COLO668 (cell line): ENCODE data around the gene DEDD.
A peak's percentile ranks its signal among the peaks of the same experiment; 100 is the strongest.
"Not testable (repeated sequence)": the region's sequence is repeated elsewhere in the genome, so short reads cannot be mapped to it uniquely, and the experiment has no call there.

Experiments
- DNase-seq: peaks from one replicate; lab custom pipeline; 2025; ENCODE audit not compliant: unreplicated experiment; lab: John Stamatoyannopoulos, UW

Gene DEDD

GRCh38 chr1:161130266-161130665, 2.2 kb downstream of the DEDD start:
- DNase-seq: no peak

GRCh38 chr1:161128591-161129420, 3.7 kb downstream of the DEDD start:
- DNase-seq: no peak

DNA sequence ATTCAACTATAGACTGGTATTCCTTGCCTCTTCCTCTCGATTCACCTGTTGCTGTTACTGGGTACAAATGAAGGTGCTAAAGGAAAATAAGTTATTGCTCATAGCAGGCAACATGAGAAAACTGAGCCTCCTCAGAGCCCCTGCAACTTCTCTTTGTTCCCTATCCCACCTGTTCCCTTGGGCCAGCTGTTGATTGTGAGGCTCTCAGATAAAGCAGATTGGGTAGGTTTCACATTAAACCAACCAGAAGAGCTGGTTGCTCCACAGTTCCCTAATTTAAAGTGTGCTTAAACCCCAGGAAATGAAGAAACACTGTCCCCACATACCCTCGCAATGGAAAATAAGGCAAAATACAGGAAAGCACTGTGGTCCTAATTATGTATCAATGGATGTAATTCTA, 4.8 kb downstream of the DEDD start:
- DNase-seq: no peak

GRCh38 chr1:161122967-161123366, 9.5 kb downstream of the DEDD start:
- DNase-seq: no peak

DNA sequence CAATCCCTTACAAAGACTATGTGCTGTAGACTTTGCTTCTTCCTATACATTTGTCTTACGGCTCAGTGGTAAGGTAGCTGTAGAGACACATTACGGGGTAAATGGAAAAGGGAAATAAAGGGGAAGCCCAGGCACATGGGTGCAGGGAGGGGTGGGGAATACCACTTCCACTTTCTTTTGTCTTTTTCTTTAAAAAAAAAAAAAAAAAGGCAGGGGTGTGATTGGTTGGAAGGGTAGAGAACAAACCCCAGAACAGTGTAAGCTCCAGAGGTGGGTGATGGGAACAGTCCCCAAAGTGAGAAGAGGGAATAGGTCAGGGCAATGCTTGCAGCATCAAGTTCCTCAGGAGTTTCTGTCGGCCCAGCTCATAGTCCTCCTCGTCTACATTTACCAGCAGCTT, 10.6 kb downstream of the DEDD start:
- DNase-seq: no peak

DNA sequence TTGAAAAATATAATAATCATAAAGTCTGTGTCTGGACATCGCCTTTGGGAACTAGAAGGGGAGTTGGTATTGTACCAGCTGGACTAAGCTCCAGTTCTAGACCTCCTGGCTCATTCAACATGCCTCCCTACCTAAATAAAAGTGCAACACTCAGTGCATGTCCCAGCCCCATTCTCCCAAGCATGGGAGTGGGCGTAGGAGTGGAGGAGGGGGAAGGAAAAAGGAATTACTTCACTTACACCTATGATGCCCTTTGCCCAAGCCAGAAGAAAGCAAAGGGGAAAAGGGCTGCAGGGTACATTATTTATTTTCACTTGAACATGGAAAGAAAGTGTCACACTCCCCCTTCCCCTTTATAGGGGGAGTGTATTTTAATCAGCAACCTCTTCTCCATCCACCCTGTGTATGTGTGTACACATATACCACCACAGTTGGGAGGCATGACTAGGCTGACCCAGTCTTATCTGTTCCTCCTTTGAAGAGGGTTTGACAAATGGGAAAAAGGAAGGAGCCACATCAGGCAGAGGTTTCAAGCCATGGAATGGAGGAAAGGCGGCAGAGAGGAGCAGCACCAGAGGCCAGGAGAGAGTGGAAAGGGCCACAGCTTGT, 11.3 kb downstream of the DEDD start:
- no peak for DNase-seq

DNA sequence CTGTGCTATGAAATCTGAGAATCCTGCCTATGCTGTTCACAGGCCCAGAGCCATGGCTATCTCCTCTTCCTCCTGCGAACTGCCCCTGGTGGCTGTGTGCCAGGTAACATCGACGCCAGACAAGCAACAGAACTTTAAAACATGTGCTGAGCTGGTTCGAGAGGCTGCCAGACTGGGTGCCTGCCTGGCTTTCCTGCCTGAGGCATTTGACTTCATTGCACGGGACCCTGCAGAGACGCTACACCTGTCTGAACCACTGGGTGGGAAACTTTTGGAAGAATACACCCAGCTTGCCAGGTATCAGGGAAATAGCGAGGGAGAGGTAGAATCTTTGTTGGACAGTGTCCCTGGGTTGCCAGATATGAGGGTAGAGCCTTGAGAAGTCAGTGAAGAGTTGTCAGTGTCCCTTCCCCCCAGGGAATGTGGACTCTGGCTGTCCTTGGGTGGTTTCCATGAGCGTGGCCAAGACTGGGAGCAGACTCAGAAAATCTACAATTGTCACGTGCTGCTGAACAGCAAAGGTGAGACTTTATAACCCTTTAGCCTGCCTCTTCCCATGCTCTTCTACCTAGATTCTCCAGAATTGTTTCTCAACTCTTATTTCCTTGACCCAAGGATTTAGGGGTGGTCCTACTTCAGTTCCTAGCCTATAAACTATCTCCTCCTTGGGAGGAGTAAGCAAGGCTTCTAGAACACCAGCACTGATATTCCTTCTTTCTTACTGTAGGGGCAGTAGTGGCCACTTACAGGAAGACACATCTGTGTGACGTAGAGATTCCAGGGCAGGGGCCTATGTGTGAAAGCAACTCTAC, 13.2 kb downstream of the DEDD start:
- DNase-seq: peak; percentile 27

DNA sequence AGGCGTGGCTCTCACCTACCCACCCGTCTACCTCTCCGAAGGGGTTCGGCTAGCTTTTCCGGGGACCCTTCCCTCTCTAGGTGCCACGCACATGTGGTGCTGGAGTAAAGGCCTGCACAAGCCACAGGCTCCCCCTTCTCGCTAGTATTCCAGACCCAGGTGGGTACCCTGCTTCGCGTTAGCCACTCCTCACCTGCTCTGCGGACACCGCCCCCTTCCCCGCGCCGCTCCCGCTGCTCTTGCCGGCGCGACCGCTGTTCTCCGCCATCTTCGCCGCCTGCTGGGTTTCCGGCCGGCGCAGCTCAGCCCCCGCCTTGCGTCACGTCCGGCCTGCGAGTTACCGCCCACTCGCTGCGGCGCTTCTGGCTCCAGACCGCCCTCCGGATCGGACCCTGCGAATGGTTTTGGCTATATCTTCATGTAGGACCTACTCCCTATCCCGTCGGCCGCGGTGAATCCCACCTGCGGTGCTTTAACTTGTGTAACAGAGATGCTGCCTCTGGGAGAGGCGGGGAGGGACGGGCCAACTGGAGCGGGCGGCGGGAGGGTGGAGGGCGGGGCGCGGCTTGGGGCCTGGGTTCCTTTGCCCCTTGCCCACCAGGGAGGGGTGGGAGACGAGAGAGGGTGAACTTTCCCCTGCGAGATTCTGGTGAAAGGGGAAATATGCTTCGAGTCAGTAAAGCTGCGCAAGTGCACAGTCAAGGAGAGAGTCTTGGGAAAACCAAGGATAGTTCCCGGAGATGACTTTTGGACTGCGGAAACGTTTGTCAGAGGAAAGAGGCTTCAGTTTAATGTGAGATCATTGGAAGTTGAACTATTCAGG, 14.5 kb downstream of the DEDD start, which contains the start of the genes NIT1 and PFDN2:
TSS of gene NIT1 (plus strand) at position 347 of the 823 bp plus-strand sequence. CDS start at position 419, 72 bp downstream.
TSS of gene PFDN2 (minus strand) at position 279 of the 823 bp plus-strand sequence. CDS start at position 268, 11 bp downstream.
- DNase-seq: peak; percentile 90

DNA sequence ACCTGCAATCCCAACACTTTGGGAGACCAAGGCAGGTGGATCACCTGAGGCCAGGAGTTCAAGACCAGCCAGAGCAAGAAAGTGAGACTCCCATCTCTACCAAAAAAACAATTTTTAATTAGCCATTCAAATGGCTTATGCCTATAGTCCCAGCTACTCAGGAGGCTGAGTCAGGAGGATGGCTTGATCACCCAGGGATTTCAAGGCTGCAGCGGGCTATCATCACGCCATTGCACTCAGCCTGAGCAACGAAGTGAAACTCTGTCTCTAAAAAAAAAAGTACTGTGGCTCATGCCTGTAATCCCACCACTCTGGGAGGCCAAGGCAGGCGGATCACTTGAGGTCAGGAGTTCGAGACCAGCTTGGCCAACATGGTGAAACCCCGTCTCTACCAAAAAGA, 16.5 kb downstream of the DEDD start:
- not testable (repeated sequence) for DNase-seq

DNA sequence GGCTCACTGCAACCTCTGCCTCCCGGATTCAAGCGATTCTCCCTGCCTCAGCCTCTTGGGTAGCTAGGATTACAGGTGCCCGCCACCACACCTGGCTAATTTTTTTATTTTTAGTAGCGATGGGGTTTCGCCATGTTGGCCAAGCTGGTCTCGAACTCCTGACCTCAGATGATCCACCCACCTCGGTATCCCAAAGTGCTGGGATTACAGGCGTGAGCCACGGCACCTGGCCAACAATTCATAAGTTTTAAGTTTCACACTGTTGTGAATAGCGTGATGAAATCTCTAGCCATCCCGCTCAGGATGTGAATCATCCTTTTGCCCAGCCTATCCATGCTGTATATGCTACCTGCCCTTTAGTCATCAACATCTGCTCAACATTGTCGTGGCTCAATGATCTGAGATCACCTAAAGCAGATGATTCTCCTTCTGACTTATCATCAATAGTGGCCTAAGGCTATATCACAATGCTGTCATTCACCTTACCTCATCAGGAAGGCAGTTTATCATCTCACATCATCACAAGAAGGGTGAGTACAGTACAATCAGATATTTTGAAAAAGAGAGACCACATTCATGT, 17.2 kb downstream of the DEDD start:
- DNase-seq: peak; percentile 29

- no peak for DNase-seq
Observed at GRCh38 chr1:161114556-161114955, 17.9 kb downstream of the DEDD start.

- DNase-seq: no peak
Observed at GRCh38 chr1:161113915-161114314, 18.6 kb downstream of the DEDD start.

- DNase-seq: no peak
Observed at GRCh38 chr1:161111527-161111926, 20.9 kb downstream of the DEDD start.

- DNase-seq: no peak
Observed at GRCh38 chr1:161111117-161111516, 21.4 kb downstream of the DEDD start.

- DNase-seq: no peak
Observed at GRCh38 chr1:161106431-161106830, 26.0 kb downstream of the DEDD start.

GRCh38 chr1:161100556-161100955, 31.9 kb downstream of the DEDD start:
- DNase-seq: no peak

- no peak for DNase-seq
Observed at GRCh38 chr1:161099090-161099802, 33.2 kb downstream of the DEDD start.

DNA sequence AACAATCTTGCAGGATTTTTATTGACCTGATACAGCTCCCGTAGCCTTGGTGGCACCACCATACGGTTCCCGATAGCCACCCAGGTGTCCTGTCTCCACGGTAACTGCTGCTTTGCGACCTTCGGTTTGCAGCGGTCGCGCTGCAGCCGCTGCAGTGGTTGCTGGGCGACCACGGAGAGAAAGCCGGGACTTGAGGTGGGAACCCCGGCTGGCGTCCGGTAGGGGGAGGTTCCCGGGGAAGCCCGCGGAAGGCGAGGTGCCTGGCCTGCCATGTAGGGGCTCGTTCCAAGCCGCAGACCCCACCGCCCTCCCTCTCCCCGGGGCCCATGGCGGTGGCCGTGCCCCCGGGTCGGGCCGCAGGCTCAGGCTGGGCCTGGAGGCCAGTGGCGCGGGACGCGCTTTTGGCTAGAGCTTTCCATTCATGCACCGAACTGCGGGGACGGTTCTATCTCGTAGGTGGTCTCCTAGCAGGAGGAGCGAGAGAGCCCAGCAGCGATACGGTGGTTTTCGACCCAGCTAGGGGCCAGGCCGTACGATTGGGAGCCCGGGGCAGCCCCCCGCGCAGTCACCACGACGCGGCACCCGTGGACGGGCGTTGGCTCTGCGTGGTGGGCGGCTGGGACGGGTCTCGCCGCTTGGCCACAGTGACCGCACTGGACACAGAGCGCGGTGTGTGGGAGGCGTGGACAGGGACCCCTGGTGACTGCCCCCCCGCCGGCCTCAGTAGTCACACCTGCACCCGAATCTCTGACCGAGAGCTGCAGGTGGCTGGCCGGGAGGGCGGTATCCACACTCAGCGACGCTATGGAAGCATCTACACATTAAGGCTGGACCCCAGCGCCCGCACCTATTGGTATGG, 34.0 kb downstream of the DEDD start, which contains the start of gene KLHDC9:
TSS of gene KLHDC9 (plus strand) at position 152 of the 859 bp plus-strand sequence. CDS start at position 327, 175 bp downstream.
- DNase-seq: peak; percentile 96

DNA sequence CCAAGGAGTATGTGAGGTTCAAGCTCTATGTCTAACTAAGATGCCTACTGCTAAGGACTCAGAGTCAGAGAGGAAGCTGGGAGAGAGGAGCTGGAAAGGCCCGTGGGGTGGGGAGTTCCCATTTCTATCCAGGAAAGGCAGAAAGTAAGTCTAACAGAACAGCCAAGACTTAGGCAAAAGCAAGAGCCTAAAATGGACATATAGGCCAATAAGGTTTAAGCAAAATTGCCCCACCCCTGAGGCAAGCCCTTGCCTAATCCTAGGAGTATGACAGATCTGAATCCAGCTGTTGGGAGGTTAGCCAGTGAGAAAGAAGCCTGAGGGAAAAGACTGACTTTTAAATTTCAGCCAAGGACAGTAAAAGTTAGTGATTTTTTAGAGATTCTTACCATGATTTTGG, 35.9 kb downstream of the DEDD start:
- no peak for DNase-seq
